CD4-positive, alpha-beta T cell treated with Interleukin-4 for 1 hour (primary cell): ENCODE data around the gene IPO5.
"Not testable (repeated sequence)": the region's sequence is repeated elsewhere in the genome, so short reads cannot be mapped to it uniquely, and the experiment has no call there.

Experiments
- DNase-seq, 2 donors: peaks; one replicate each; pipeline ENCODE4 v3.0.0-alpha.2; 2020 to 2022

IPO5 gene

DNA sequence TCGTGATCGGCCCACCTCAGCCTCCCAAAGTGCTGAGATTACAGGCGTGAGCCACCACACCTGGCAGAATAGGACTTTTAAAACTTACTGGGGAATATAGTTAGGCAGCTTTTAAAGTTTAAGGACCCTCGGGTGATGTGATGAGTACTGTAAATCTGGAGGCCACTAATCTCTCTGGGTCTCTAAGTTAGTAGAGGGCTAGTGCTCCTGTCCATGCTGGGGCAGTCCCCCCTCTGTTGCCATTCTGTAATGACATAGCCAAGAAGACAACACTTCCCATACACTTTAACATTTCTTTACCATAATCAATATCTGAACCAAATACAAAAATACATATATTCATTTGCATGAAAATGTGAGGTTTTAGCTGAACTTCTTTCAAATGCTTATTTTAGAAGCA, 65.7 kb downstream of the IPO5 start:
- no peak for DNase-seq

DNA sequence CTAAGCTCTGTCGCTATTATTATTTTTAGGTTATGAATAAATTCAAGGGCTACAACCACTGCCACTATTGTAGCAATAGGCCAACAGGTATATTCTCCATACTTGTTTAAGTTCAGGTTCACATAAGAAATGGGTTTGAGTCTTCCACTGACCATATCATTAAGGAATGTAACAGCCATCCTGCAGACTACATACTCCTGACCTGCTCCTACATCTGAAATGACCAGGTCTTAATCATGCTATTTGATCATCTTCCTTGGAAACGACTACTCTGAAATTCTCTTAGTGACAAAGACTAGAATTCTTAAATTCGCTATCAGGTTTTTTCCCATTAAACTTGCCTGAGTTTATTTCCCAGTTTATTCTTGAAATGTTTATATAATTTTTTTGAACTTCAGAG, 66.8 kb downstream of the IPO5 start:
- no peak for DNase-seq

DNA sequence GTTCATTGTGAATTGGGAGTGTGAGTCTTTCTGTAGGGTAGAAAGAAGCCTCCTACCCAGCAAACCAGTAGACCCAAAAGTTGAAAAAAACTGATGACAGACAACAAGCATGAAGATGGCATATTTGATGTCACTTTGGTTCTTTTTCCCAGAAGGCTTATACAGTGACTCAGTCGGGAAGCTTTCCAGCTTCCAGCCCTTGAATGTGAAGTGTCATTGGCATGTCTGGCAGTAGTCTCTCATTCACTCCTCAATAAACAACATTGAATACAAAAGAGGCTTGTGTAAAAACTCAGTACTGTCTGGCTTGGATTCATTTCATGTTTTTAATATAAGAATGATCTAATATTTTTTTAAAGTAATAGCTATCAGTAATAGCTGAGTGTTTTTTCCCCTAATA, 68.7 kb downstream of the IPO5 start:
- no peak for DNase-seq

DNA sequence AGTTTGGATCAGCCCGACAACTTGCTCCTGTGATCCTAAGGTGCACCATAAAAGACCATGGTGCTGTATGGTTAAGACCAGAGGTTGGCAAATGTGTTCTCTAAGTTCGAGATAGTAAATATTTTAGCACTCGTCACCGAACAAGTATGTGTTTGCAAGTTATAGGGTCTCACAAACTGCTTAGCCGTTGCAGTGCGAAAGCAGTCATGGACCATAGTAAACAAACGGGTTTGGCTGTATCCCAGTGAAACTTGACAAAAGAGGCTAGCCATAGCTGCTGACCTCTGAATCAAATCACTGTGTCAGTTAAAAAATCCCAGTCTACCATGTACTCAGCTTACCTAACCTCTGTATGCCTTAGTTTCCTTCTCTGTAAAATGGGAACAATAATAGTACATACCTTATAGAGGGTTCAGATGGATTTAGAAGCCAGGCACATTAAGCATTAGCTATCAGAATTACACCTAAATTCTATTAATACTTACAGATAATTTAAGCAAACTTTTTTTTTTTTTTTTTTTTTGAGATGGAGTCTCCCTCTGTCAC, 72.1 kb downstream of the IPO5 start:
- DNase-seq: no peak

DNA sequence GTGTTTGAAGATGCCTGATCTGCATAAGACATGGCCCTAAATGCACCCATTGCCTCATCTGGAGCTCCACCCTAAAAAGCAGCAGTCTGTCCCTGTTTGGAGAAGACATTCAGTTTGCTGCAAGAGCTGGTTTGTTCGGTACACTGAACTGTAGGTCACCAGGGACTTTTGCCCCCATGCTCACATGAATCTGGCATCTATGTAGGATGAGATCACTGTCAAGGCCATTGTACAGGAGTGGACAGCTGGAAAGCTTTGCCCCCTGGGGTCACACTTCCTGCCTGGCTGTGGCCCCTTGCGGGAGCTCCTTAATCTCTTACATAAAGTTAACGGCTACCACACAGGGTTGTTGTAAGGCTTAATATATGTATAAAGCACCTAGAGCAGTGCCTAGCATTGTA, 73.0 kb downstream of the IPO5 start:
- no peak for DNase-seq

DNA sequence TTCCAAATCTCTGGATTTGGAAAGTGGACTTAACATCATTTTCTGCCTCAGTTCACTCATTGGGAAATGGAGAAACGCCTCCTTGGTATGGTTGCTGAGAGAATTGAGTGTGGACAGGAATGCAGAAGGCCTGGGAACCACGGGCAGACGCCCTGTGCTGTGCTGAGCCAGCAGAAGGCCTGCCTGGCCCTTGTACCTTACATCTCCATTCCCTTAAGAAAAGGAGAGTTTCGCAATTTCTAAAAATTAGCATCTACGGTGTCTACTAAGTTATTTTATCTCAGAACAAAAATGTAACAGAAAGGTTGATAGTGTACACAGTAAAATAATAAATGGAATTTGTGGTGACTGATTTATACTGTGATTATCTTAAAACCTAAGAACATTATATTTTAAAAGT, 78.7 kb downstream of the IPO5 start:
- no peak for DNase-seq

DNA sequence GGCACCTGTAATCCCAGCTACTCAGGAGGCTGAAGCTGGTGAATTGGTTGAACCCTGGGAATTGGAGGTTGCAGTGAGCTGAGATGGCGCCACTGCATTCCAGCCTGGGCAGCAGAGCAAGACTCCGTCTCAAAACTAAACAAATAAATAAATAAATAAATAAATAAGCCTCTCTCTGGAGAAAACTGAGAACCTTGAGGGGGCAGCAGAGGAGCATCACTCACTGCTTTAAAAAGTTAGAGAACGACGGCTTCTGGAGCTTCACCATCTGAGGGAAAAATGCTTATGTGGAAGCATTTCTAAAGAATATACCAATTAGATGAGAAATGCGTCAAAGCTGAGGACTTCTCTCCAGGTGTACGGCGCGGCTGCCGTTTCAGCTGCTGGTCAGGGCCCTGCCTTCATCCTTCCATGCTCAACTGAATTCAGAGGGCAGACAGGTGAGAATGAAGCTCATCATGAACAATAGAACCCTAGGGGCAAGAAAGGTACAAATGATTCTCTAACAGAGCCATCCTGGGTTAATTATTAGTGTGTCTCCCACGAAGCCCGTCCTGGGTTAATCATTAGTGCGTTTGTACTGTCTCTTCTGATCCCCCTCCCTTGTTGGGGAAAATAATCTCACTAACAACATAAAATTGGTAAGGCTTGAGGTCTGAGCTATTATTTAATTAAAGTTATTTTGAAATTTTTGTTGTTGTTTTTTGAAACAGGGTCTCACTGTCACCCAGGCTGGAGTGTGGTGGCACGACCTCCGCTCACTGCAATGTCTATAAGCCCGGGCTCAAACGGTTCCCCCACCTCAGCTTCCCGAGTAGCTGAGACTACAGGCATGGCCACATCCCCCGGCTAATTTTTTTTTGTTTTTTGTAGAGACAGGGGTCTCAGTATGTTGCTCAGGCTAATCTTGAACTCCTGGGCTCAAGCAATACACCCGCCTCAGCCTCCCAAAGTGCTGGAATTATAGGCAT, 80.1 kb downstream of the IPO5 start:
- DNase-seq: no peak

DNA sequence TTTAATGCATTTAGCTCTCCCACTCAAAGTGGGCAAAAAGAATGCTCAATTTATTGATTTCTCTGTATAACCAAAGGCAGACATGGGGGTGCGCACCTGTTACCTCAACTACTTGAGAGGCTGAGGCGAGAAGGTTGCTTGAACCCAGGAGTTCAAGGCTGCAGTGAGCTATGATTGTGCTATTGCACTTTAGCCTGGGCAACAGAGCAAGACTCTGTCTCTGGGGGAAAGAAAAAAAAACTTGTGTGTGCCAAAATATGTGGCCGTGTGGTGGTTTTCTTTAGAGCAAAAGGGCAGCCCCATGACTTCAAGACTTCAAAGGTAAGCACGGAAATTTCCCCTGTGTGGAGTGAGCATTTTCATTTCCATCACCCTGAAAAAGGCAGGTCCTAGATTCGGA, 81.9 kb downstream of the IPO5 start:
- DNase-seq: no peak

DNA sequence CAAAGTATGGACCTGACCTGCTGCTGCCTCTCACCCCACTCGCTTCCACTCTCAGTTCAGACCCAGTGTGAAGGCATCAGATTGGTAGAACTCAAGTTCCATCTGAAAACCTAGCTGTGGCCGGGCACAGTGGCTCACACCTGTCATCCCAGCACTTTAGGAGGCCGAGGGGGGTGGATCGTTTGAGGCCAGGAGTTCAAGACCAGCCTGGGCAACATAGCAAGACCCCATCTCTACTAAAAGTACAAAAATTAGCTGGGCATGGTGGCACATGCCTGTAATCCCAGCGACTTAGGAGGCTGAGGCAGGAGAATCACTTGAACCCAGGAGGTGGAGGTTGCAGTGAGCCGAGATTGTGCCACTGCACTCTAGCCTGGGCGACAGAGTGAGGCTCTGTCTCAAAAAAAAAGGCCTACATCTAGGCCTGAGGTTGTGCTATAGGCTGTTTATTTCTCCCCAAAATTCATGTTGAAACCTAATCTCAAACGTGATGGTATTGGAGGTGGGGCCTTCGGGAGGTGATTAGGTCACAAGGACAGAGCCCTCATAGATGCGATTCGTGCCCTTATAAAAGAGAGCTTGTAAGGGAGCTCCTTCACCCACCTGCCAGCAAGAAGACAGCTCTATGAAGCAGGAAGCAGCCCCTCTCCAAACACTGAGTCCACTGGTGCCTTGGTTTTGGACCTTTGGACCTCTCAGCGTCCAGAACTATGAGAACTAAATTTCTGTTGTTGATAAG, 83.3 kb downstream of the IPO5 start:
- DNase-seq: not testable (repeated sequence)

DNA sequence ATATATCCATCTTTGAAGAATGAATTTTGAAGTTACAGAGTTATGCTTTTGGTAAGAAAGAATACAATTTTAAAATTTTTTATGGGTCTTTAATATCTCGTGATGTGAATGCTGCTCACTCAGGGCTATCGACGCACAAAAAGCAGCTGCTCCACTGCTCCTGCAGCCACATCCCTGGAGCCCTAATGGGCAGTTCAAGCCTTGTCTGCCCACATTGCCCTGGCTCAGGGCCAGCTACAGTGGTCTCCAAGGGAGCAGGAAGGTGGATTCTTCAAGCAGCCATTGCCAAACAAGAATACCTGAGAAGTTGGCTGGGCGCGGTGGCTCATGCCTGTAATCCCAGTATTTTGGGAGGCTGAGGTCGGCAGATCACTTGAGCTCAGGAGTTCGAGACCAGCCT, 85.8 kb downstream of the IPO5 start:
- DNase-seq: no peak

DNA sequence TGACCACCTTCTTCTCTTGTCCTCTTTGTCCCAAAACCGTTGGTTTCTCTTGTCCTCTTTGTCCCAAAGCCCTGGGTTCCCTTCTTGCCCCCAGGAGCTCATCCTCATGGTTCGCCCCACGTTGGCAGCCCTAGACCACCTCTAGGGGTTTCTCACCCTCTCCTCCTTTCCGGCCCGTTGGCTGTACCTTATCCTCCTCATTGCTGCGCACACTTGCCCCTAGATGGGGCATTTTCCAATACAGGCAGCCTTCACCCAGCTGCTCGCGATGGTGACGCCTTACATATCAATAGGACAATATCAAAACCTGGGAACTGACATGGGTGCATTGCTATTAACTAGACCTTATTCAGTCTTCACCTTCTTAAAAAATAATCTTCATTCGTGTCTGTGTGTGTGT, 86.5 kb downstream of the IPO5 start:
- DNase-seq: no peak

DNA sequence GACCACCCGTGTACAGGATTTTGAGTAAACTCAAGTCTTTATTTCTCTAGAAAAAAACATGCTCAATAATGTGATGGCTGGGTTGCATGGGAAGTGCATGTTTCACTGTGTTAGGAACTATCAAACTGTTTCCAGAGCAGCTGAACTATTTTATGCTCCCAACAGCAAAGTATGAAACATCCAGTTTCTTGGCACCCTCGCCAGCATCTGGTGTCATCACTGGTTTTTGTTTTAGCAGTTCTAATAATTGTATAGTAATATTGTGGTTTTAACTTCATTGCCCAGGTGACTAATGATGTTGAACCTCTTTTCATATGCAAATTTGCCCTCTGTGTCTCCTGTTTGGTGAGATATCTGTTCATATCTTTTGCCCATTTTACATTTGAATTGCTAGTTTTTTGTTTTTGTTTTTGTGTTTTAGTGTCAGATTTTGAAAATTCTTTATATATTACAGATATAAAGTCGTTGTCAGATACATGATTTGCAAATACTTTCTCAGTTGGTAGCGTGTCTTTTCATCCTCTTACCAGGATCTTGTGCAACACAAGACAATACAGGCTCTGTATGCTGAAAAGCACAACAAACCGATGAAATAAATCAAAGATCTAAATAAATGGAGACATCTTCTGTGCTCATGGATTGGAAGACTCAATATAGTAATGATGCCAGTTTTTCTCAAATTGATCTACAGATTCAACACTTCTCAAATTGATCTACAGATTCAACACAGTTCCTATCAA, 87.8 kb downstream of the IPO5 start:
- no peak for DNase-seq

DNA sequence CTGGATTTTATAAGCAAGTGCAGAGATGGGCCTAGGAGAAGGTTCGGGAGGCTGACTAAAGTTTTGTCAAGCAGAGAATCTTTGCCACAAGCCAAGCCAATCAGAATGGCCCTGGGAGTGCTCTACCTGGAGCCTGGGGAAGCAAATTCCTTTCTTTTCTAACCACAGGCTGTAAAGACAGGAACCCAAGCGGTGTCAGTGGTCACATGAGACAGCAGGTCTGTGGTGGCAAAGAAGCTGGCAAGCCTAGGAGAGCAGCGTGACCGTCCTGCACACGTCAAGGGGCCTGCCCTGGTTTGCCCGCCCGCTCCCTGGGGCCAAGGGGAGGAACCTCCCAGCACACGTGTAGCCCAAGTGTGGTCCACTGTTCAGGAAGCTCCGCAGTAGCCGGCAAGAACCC, 90.8 kb downstream of the IPO5 start:
- no peak for DNase-seq

DNA sequence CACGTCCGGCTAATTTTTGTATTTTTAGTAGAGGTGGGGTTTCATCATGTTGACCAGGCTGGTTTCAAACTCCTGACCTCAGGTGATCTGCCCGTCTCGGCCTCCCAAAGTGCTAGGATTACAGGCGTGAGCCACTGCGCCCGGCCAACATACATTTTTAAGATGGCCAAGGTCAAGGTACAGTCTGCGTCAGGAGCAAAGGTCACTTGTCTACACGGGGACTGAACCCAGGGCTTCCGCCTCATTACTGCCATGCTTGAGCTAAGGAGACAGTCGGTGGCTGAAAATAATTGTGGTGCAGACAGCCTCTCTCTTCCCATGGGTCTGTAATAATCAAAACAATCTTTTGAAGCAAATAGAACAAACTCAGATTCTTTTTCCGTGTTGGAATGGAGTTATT, 94.3 kb downstream of the IPO5 start:
- not testable (repeated sequence) for DNase-seq

DNA sequence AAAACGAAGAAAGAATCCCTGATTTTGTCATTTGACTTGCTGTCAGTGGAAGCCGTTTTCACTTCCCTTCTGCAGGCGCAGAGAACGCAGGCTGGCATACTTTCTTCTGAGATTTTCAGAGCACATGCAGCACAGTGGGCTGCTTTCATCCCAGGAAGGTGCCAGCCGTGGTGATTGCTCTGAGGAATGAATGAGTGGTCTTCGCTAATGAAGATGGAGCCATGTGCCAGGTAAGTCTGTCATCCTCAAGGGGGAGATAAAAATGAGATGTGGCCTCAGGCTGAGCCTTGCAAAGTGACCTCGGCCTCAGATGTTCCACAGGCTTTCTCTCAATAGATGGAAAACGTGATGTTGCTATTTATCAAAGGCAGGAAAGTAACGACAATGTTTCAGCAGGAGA, 94.8 kb downstream of the IPO5 start:
- no peak for DNase-seq

DNA sequence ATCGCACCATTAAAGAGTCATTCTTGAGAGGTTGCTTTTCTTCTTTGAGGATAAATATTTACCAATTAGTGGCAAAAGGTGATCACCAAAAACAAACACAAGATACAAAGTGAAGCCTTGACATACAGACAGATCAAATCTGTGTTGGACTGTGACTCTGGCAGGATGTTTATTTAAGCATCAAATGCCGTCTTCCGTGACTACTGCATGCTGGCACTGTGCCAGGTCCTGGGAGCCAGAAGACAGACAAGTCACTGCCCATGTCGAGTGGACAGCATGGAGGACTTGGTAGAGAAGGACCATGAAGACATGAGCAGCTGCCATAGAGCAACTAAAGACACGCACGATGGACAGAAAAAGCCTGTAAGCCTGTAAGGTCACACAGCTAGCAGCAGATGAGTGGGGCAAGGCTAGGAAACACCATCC, 96.6 kb downstream of the IPO5 start:
- DNase-seq: no peak

DNA sequence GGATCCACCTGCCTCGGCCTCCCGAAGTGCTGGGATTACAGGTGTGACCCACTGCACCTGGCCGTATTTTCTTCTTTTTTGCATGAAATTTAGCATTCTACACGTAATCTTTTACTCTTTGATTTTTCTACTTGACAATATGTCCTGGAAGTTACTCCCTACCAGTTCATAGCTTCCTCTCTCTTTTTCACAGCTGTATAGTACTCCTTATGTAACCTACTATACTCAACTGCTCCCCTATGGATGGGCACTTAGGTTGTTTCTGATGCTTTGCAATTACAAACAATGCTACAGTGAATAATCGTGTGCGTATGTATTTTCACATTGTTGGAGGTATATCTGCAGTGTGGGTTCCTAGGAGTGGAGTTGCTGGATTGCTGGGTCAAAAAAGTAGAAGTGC, 98.9 kb downstream of the IPO5 start:
- no peak for DNase-seq

DNA sequence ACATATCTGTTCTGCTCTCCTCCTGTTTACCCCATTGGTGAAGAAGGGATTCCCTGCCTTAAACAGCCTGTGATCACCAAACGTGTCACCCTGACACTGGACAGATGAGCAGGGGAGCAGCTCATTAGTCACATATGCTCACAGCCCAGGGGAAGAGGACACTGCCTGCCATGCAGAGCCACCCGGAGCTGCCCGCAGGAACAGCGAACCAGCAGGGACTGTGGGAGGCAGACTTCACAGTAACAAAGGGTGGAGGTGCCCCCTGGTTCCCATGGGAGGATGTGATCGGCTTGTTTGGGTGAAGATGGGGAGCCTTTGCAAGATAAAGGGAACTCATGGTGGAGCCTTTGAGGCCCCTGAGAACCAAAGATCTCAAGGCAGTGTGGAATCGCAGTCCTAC, 100.8 kb downstream of the IPO5 start:
- no peak for DNase-seq

DNA sequence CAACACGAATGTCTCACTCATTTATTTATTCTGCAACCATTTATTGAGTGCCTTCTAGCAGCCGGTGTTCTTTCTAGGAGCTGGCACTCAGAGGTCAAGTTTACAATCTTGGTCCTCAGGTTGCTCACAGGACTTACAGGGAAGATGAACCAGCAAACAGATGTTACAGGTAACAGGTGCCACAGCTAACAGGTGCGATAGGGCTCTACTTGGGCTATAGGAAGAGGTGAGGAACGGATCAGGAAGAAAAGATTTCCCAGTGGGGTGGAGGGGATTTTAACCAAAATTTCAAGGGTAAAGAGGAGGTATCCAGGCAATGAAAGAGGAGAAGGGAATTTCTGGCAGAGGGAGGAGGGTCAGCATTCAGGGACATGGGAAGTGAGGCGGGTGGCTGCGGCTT, 102.1 kb downstream of the IPO5 start:
- DNase-seq: no peak

DNA sequence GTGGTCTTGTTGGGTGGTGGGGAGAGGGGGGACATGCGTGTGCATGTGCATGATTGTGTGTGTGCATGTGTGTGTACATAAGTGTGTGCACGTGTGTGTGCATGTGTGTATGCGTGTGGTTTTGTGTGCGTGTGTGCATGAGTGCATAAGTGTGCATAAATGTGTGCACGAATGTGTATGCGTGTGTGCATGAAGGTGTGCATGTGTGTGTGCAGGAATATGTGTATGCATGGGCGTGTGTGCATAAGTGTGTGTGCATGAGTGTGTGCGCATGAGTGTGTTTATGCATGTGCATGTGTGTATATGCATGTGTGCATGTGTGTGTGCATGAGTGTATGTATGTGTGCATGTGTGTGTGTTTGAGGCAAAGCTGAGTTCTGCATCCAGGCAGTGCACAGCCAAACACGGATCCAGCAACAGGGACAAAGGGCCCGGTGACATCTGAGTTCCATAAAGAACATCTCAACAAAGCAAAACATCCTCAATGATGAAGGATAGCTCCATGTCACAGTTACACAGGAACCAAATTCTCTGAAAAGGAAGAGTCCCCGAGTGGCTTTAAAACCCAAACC, 103.5 kb downstream of the IPO5 start:
- no peak for DNase-seq

DNA sequence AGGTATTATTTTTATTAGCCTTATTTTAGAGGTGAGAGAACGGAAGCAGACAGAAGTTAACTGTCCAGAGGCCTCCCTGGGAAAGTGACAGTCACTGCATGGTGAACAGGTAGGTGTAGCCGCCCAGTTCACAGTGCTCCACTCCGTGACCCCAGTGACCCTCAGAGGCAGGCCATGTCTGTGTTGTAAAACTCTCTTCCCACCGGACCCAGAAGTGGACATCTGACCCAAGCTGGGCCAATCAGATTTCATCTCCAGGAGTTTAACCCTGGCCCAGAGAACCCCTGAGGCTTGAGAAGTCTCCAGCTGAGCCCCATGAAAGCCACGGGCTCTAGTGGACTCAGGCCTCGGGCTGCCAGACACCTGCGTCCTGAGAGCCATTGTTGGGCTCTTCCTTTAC, 105.8 kb downstream of the IPO5 start:
- no peak for DNase-seq

DNA sequence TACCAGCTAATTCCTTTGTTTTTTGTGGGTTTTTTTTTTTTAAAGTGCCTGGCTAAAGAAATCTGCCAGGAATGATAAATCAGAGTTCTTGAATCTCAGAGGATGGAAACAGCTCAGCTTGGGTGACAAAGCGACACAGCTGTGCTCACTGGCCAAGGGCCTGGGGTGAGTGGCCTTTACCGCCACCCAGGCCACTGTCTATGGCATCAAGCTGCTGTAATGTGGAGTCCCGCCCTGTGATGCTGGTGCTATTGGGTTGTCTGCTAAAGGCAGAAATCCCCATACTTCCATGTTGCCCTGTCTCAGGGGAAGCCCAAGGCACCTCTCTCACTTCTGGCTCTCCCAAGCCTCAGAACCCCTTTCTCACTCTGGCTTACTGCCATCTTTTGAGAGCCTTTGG, 106.8 kb downstream of the IPO5 start:
- DNase-seq: no peak

DNA sequence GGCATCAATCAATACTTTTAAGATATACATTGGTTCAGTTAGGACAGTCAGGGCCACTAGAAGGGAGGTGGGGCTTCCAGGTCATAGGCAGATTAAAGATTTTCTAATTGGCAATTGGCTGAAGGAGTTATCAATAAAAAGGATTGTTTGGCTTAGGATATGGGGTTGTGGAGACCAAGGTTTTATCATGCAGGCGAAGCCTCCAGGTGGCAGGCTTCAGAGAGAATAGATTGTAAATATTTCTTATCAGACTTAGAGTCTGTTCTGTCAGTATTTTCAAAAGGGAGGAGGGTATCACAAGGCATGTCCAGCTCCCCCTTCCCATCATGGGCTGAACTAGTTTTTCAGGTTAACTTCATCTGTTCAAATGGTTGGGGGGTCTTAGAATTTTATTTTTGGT, 112.0 kb downstream of the IPO5 start:
- no peak for DNase-seq
